Coronary artery (tissue), 2 donors: ENCODE data around the gene MRPL34.
"Not testable (repeated sequence)": the region's sequence is repeated elsewhere in the genome, so short reads cannot be mapped to it uniquely, and the experiment has no call there.

ENCODE experiments used
- DNase-seq: peaks from one replicate; pipeline ENCODE4 v3.0.0-alpha.2; 2017; ENCODE audit warnings: low spot score
- H3K27ac ChIP-seq, 2 donors: fragments of 200-600 bp; sonication (generic); one replicate each; pipeline ENCODE4 v1.5.1; 2016 to 2019
- H3K4me3 ChIP-seq: fragments of 200-600 bp; sonication (generic); 2 replicates; pipeline ENCODE4 v1.5.1; 2016; ENCODE audit warnings: mild to moderate bottlenecking, moderate library complexity
- TF ChIP-seq, protein P1 (sequence below): fragments of 200-600 bp; sonication (generic); IDR thresholded peaks from one replicate; pipeline ENCODE4 v1.5.1; 2019; ENCODE audit warnings: antibody characterized with exemption

The MRPL34 gene

GRCh38 chr19:17286263-17286662, 19.4 kb upstream of the MRPL34 start:
- Histone ChIP-seq H3K4me3 (no peak overlapping the region), H3K27ac (no peak overlapping the region)
- DNase-seq: no peak
- TF ChIP-seq, protein P1, sequence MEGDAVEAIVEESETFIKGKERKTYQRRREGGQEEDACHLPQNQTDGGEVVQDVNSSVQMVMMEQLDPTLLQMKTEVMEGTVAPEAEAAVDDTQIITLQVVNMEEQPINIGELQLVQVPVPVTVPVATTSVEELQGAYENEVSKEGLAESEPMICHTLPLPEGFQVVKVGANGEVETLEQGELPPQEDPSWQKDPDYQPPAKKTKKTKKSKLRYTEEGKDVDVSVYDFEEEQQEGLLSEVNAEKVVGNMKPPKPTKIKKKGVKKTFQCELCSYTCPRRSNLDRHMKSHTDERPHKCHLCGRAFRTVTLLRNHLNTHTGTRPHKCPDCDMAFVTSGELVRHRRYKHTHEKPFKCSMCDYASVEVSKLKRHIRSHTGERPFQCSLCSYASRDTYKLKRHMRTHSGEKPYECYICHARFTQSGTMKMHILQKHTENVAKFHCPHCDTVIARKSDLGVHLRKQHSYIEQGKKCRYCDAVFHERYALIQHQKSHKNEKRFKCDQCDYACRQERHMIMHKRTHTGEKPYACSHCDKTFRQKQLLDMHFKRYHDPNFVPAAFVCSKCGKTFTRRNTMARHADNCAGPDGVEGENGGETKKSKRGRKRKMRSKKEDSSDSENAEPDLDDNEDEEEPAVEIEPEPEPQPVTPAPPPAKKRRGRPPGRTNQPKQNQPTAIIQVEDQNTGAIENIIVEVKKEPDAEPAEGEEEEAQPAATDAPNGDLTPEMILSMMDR: no peak

DNA sequence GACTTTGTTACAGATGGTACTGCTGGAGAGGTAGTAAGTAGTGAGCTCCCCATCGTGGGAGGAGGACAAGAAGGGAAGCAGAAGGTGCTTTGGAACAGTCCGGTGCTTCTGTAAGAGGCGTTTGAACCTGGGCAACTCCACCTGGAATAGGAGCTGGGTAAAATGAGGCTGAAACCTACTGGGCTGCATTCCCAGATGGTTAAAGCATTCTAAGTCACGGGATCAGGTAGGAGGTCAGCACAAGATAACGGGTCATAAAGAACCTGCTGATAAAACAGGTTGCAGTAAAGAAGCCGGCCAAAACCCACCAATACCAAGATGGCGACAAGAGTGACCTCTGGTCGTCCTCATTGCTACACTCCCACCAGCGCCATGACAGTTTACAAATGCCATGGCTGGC, 18.9 kb upstream of the MRPL34 start:
- TF ChIP-seq, protein P1: no peak
- H3K4me3 ChIP-seq: no peak overlapping the region
- no peak for DNase-seq
- H3K27ac ChIP-seq: no peak overlapping the region

DNA sequence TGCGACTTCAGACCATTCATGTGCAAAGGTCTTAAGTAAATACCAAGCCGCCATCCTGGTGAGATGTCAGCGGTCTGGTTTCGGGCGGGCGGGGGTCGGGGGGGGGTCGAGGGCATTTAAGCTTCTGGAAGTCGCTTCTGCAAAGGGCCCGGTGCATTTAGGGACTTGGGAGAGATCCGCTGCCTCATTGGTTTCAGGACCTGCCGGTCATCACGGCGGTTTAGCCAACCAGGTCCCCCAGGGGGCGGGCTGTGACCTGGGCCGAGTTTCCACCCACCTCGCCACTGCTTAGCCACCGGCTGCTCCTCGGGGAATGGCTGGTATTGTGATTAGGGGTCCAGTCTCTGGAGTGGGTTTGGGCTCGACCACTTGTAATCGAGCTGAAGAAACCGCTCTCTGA, 16.2 kb upstream of the MRPL34 start:
- DNase-seq: no peak
- H3K27ac ChIP-seq: no peak overlapping the region
- H3K4me3 ChIP-seq: no peak overlapping the region
- TF ChIP-seq, protein P1: no peak

DNA sequence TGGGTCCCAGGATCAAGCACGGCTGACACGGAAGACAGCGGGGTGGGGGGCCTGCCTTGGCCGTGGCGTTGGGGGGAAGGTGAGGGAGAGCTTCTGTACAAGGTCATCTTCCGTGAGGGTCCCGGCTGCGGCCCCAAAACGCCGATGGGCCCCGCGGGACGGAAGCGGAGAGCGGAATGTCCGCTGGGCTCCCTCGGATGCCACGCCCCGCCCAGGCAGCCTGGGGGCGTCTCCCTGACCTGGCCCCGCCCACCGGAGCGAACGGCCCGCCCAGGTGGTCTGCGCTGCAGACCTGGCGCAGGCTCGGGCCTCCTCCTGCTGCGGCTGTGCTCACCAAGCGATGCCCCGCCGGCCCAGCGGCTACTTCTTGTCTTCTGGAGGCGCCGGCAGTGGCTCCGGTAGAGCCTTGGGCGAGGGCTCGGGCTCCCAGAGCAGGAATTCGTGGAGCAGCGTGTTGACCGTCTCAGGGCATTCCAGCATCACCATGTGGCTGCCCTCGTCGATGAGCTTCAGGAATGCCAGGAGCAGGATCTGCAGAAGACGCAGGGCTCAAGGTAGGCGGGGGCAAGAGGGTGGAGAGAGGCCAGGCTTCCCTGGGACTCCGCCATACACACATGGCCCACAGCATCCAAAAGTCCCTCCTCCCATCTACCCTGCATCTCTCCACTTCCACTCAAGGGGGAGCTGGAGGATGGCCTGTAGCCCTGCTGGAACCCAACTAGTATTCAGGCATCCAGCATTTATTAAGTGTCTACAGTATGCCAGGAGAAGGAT, 13.2 kb upstream of the MRPL34 start:
- Histone ChIP-seq H3K27ac (peak overlapping the region; percentile 48 to 84), H3K4me3 (peak overlapping the region; percentile 73)
- TF ChIP-seq, protein P1: peak; percentile 67
- DNase-seq: no peak

GRCh38 chr19:17293605-17294004, 12.1 kb upstream of the MRPL34 start:
- TF ChIP-seq, protein P1: no peak
- no peak for DNase-seq
- no peak overlapping the region for H3K27ac ChIP-seq
- H3K4me3 ChIP-seq: no peak overlapping the region

DNA sequence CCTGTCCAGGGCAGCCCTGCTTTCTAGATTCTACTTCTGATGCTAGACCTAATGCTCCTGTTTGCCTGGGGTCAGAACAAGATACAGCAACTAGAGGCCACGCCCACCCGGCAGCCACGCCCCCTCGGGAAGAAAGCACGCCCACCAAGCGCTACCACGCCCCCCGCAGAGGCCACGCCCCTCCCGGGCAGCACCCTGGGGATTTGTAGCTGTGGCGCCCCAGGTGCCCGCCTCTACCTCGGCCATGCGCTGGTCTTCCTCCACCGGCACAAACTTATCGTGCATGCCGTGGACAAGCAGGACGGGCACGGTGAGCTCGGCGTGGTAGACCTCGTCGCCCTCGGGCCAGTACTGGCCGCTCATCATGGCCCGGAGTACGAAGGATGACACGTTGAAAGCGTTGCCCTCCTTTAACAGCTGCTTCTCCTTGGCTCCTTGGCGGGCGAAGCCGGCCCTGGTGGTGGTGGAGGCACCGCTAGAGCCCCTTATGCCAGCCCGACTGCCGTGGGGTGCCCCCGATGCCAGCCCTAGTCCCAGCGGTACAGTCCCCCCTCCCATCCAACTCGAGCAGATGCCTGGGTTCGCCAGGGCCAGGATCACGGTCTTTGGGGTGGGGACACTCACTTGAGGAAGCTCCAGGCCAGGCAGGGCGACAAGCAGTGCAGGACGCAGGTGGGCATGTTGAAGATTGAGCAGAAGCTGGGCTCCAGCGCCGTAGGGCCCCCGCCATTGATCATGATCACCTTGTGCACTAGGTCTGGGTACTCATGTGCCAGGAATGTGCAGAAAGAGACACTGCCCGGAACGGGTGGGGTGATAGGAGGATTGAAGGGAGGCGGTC, 11.4 kb upstream of the MRPL34 start:
- TF ChIP-seq, protein P1: no peak
- DNase-seq: no peak
- Histone ChIP-seq H3K27ac (no peak overlapping the region), H3K4me3 (no peak overlapping the region)

GRCh38 chr19:17295551-17295950, 10.1 kb upstream of the MRPL34 start:
- H3K4me3 ChIP-seq, DNase-seq, H3K27ac ChIP-seq: not testable (repeated sequence)
